Measurements from ENCODE around the gene RFNG. TPM values are rescaled to one million over a fixed set of nuclear protein-coding genes. Genes with fewer than 3 reads are reported as not detected.

The RFNG gene
- total and polyA plus RNA-seq, 2 of the 13 experiments (the other 11 are each of a cell fraction or from before 2014, with no cell fraction given) = 61.4 to 64.0 TPM

DNA sequence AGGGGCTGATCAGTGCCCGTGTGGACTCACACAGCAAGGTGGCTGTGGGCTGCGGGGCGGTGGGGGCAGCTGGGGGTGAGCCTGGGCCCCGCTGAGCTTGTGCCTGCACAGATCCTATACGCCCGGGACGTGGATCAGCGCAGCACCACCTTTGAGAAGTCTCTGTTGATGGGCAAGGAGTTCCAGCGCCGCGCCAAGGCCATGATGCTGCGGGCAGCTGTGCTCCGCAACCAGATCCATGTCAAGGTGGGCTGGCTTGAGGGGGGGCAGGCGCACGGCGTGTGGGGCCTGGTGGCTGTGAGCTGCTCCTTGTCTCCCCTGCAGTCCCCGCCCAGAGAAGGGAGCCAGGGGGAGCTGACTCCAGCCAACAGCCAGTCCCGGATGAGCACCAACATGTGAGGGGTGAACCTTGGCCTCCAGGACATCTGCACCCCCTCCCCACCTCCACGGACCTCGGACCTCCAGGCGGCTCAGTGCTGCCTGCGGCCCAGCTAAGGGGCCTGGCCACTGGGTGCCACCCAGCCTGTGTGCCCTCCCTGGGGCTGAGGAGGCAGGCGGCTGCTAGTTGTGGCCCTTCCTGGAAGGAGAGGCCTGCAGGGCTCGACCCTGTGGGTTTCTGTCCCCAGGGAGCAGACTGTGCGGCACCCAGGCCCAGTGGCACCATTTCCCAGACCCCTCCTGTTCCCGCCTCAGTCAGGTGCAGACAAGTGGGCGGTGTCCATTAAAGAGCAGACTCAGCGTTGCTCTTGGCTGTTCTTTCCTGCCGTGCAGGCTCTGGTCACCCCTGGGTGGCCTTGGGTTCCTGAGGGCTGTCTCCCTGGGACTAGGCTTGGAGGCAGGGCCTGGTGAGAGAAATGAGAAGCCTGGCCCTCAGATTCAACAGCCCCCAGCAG lies 5.4 kb upstream of the RFNG start (continued):
- TF ChIP-seq ZSCAN21 (CRISPR knock-in tag; IDR thresholded peaks at IDR 0.05; ENCODE audit: borderline replicate concordance) (0 out of 2 replicates have a peak, but pooled peaks have one; percentile 7), ZNF770 (CRISPR knock-in tag; IDR thresholded peaks at IDR 0.05) (peak; percentile 78), ZBTB37 (CRISPR knock-in tag; IDR thresholded peaks at IDR 0.05) (0 out of 2 replicates have a peak, but pooled peaks have one; percentile 15), HNRNPLL (IDR thresholded peaks at IDR 0.05; ENCODE audit: low read depth, low read length, poor library complexity, severe bottlenecking) (no peak), ZFP36L1 (CRISPR knock-in tag; IDR thresholded peaks at IDR 0.05) (no peak), MEIS2 (CRISPR knock-in tag; IDR thresholded peaks at IDR 0.05) (peak; percentile 24; the same call in 1 of the 2 replicates), ZNF10 (CRISPR knock-in tag; IDR thresholded peaks at IDR 0.05; ENCODE audit: borderline replicate concordance, low read depth) (no peak), ZNF790 (CRISPR knock-in tag; IDR thresholded peaks at IDR 0.05; ENCODE audit: borderline replicate concordance) (0 out of 2 replicates have a peak, but pooled peaks have one; percentile 41), ZNF576 (CRISPR knock-in tag; IDR thresholded peaks at IDR 0.05) (no peak), ZNF343 (CRISPR knock-in tag; IDR thresholded peaks at IDR 0.05) (peak; percentile 90; the same call in 1 of the 2 replicates), ZBTB3 (CRISPR knock-in tag; IDR thresholded peaks at IDR 0.05; ENCODE audit: borderline replicate concordance, low read depth) (no peak), KIAA2018 (CRISPR knock-in tag; IDR thresholded peaks at IDR 0.05; ENCODE audit: borderline replicate concordance) (no peak), PITX1 (CRISPR knock-in tag; IDR thresholded peaks at IDR 0.05) (peak; percentile 80; the same call in 1 of the 2 replicates)
- TF ChIP-seq, protein P1, sequence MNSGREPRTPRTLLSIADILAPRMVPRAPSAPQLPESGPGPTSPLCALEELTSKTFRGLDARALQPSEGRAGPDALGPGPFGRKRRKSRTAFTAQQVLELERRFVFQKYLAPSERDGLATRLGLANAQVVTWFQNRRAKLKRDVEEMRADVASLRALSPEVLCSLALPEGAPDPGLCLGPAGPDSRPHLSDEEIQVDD (CRISPR knock-in tag; IDR thresholded peaks at IDR 0.05; ENCODE audit: borderline replicate concordance) = no peak
